ENCODE results near the gene DCHS1. TPM values are rescaled to one million over a fixed set of nuclear protein-coding genes. Genes with fewer than 3 reads are reported as not detected.

DCHS1 gene
- polyA plus RNA-seq, 1 experiment = 7.3 TPM

DNA sequence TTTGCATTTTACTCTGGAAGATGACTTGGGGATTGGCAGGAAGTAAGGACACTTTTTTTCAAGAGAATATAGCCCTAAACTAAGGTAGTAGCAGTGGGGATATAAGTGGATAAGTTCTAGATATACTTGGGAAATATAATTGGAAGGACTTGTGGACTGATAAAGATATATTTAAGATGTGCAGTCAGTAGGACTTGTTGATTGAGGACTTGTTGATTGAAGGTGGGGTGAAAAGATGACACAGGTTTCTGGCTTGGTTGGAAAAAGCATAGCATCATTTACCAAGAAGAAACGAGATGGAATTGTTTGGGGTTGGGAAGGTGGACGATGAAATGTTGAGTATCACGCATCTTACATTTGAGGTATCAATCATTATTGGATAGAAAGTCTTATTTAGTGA, 42.1 kb downstream of the DCHS1 start:
- Histone ChIP-seq H3K27me3 (ENCODE audit: control insufficient read depth, insufficient read depth, low read length) (no peaks in the 10 kb centered on the region), H3K36me3 (ENCODE audit: control insufficient read depth, insufficient read depth, low read length) (peaks cover 38% of the 10 kb centered on the region), H3K4me3 (ENCODE audit: low read depth, low read length) (no peak overlapping the region)
- ChIA-PET POLR2A (no interaction called here), CTCF (interaction anchor here (2.1 to 3.2 kb wide), 2 partner anchors 69 to 74 kb away, joined by 5 to 24 read pairs; partner anchors contain the start of gene MRPL17)
- TF ChIP-seq, protein P1, sequence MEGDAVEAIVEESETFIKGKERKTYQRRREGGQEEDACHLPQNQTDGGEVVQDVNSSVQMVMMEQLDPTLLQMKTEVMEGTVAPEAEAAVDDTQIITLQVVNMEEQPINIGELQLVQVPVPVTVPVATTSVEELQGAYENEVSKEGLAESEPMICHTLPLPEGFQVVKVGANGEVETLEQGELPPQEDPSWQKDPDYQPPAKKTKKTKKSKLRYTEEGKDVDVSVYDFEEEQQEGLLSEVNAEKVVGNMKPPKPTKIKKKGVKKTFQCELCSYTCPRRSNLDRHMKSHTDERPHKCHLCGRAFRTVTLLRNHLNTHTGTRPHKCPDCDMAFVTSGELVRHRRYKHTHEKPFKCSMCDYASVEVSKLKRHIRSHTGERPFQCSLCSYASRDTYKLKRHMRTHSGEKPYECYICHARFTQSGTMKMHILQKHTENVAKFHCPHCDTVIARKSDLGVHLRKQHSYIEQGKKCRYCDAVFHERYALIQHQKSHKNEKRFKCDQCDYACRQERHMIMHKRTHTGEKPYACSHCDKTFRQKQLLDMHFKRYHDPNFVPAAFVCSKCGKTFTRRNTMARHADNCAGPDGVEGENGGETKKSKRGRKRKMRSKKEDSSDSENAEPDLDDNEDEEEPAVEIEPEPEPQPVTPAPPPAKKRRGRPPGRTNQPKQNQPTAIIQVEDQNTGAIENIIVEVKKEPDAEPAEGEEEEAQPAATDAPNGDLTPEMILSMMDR (IDR thresholded peaks at IDR 0.05; ENCODE audit: insufficient read depth, low read depth, low read length) = no peak
- DNase-seq (ENCODE audit: low read depth) = no peak

DNA sequence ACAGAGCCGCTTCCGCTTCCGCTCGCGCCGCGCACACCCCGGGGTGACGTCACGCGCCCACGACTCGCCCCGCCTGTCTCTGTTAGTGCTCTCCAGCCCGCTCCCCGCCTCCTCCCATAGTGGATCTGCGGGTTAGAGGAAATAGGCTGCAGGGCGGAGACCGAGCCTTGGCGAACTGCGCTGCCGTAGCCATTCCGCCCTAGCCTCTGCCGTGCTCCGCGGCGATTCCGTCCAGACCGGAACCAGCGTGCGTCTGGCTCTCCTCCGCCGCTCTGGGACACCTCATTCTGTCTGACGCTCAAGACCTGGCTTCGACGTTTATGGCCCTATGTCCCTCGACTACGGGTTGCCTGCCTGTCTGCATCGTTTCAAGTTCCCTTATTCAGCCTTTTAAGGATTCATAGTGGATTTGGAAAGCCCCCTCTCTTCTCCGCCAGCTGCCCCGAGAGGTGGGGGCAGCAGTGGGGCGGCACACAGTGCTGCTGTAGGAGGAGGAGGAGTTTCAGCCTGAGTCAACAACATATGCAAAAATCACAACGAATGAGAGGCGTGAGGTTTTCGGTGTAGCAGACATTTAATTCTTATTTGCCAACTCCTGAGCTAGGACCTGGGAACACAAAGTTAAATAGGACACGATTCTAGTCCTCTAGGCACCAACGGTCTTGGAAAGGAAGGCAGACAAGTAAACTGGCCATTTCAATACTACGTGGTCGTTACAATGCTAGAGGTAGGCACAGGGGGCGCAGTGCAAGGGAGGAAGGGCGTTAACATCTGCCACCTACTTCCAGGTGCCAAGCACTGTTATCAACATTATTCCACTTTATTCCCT, 43.2 kb downstream of the DCHS1 start, which contains the start of gene TAF10:
Gene TAF10, minus strand, starts transcription at position 4 of the 829 bp plus-strand sequence. CDS start 27 bp downstream, outside the sequence.
- CTCF ChIA-PET = interaction anchor here (0.6 to 3.2 kb wide), 9 partner anchors 34 to 173 kb away, joined by 3 to 24 read pairs (median 5); partner anchors contain the start of genes MRPL17 and TIMM10B
- Histone ChIP-seq H3K4me3 (ENCODE audit: low read depth, low read length) (peak within 1 kb of the TSS; percentile 79), H3K27me3 (ENCODE audit: control insufficient read depth, insufficient read depth, low read length) (no peaks in the 10 kb centered on the region), H3K36me3 (ENCODE audit: control insufficient read depth, insufficient read depth, low read length) (peaks cover 42% of the 10 kb centered on the region)
- POLR2A ChIA-PET = interaction anchor here (0.6 to 1.1 kb wide), 3 partner anchors 82 to 898 kb away, joined by 3 read pairs; no protein-coding TSS in a partner anchor
- TF ChIP-seq, protein P1 (IDR thresholded peaks at IDR 0.05; ENCODE audit: insufficient read depth, low read depth, low read length) = peak; percentile 59
- DNase-seq (ENCODE audit: low read depth) = peak; percentile 80

DNA sequence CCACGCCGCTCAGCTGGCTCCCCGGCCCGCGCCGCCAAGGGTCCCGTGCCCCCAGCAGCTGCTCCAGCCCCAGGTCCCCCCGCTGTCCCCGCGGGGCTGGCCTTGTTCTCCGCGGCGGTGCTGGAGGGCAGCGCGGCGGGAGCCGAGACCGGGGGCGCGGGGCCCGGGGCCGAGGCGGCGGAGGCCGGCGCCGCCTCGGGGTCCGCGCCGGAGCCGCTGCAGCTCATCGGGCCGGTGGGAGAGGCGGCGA, 43.7 kb downstream of the DCHS1 start:
- POLR2A ChIA-PET = interaction anchor here (0.6 to 1.1 kb wide), 3 partner anchors 82 to 898 kb away, joined by 3 read pairs; no protein-coding TSS in a partner anchor
- DNase-seq (ENCODE audit: low read depth) = no peak
- CTCF ChIA-PET = interaction anchor here (0.6 to 3.2 kb wide), 9 partner anchors 35 to 173 kb away, joined by 3 to 24 read pairs (median 5); partner anchors contain the start of gene MRPL17
- TF ChIP-seq, protein P1 (IDR thresholded peaks at IDR 0.05; ENCODE audit: insufficient read depth, low read depth, low read length) = no peak
- Histone ChIP-seq H3K27me3 (ENCODE audit: control insufficient read depth, insufficient read depth, low read length) (no peaks in the 10 kb centered on the region), H3K36me3 (ENCODE audit: control insufficient read depth, insufficient read depth, low read length) (peaks cover 41% of the 10 kb centered on the region), H3K4me3 (ENCODE audit: low read depth, low read length) (peak overlapping the region; percentile 79)

DNA sequence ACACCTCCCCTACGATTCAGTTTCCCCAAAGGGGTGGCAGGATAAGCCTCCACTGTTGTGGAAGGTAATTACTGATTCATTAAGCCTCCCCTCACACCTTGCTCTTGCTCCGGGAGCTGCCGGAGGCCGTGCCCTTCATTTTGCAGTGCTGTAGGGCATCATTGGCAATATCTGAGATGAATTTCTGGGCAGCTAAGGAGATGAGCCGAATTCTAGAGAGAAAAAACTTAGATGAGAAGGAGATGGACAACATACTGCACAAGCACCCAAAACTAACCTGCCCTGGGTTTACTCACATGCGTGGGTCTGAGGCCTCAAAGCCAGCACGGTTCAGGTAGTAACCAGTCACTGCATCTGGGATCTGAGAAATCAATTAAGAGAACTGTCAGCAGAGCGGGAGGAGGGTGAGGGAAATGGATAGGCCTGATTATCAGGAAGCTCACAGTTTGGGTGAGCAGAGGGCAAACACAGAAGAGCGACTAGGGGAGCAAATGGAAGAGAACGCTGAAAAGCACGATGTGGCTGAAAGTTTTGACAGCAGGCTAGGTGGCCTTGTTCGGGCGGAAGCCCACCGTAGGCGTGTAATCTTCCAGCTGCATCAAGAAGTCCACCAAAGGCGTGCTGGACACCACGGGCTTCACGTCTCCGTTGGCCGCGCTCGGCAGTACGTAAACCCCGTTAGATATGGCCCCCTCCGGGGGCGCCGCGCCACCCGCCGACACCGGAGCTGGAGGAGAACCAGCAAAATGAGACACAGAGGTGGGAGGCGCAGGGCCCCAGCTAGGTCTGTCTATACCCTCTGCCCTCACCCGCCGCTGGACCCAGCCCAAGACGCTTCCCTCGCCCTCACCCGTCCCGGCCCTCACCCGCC, 44.3 kb downstream of the DCHS1 start:
- ChIA-PET POLR2A (interaction anchor here (0.6 to 1.1 kb wide), 3 partner anchors 83 to 899 kb away, joined by 3 read pairs; no protein-coding TSS in a partner anchor), CTCF (interaction anchor here (0.6 to 3.2 kb wide), 8 partner anchors 56 to 172 kb away, joined by 3 to 24 read pairs (median 5); partner anchors contain the start of gene MRPL17)
- Histone ChIP-seq H3K36me3 (ENCODE audit: control insufficient read depth, insufficient read depth, low read length) (peaks cover 39% of the 10 kb centered on the region), H3K4me3 (ENCODE audit: low read depth, low read length) (peak overlapping the region; percentile 79), H3K27me3 (ENCODE audit: control insufficient read depth, insufficient read depth, low read length) (no peaks in the 10 kb centered on the region)
- no peak for DNase-seq (ENCODE audit: low read depth)
- TF ChIP-seq, protein P1 (IDR thresholded peaks at IDR 0.05; ENCODE audit: insufficient read depth, low read depth, low read length) = no peak

All from BJ (cell line).